Neutrophil (primary cell): ENCODE results near the gene HHAT.

ENCODE experiments used
- H3K27ac ChIP-seq: fragments of 200-600 bp; sonication (generic); 2 replicates; pipeline ENCODE4 v1.5.1; 2016; ENCODE audit warnings: mild to moderate bottlenecking, moderate library complexity
- H3K27me3 ChIP-seq: fragments of 200-600 bp; sonication (generic); 2 replicates; pipeline ENCODE4 v1.6.0; 2016; ENCODE audit warnings: mild to moderate bottlenecking
- H3K36me3 ChIP-seq: fragments of 200-600 bp; sonication (generic); 2 replicates; pipeline ENCODE4 v1.5.1; 2017
- H3K4me1 ChIP-seq, 2 experiments: fragments of 200-600 bp in 1 of 2; sonication (generic) in 1 of 2; 1 replicate in 1 of 2; 2 replicates in 1 of 2; pipeline versions ENCODE4 v1.5.1 to v1.6.1; 2013 to 2016; ENCODE audit warnings: low read depth in 1 of 2, low read length in 1 of 2, mild to moderate bottlenecking in 1 of 2, moderate library complexity in 1 of 2; ENCODE audit not compliant: control insufficient read depth in 1 of 2, insufficient read depth in 1 of 2
- H3K4me3 ChIP-seq, 2 experiments: fragments of 200-600 bp in 1 of 2; sonication (generic) in 1 of 2; 1 replicate in 1 of 2; 2 replicates in 1 of 2; pipeline ENCODE4 v1.5.1; 2013 to 2016; ENCODE audit warnings: low read depth in 1 of 2, low read length in 1 of 2, mild to moderate bottlenecking in 1 of 2, moderate library complexity in 1 of 2
- H3K9me3 ChIP-seq: fragments of 200-600 bp; sonication (generic); 2 replicates; pipeline ENCODE4 v1.5.1; 2016
- CTCF ChIP-seq: fragments of 200-600 bp; sonication (generic); IDR thresholded peaks from 2 replicates; pipeline ENCODE4 v1.5.1; 2016; ENCODE audit warnings: antibody characterized with exemption

The HHAT gene

GRCh38 chr1:210596641-210597040 is 267.9 kb downstream of the HHAT start:
- Histone ChIP-seq H3K9me3 (no peaks in the 10 kb centered on the region), H3K4me3 (no peak overlapping the region), H3K4me1 (no peaks in the 10 kb centered on the region), H3K27me3 (no peaks in the 10 kb centered on the region), H3K36me3 (no peaks in the 10 kb centered on the region), H3K27ac (no peak overlapping the region)
- no peak for TF ChIP-seq CTCF

- TF ChIP-seq CTCF, result no peak
- no peaks in the 10 kb centered on the region for H3K4me1 ChIP-seq
- no peaks in the 10 kb centered on the region for H3K27me3 ChIP-seq
- H3K36me3 ChIP-seq, result no peaks in the 10 kb centered on the region
- no peak overlapping the region for H3K27ac ChIP-seq
- H3K9me3 ChIP-seq, result no peaks in the 10 kb centered on the region
- H3K4me3 ChIP-seq, result no peak overlapping the region
Observed at GRCh38 chr1:210597555-210598134, 268.9 kb downstream of the HHAT start.

- no peak overlapping the region for H3K27ac ChIP-seq
- TF ChIP-seq CTCF, result no peak
- H3K4me3 ChIP-seq, result no peak overlapping the region
- H3K9me3 ChIP-seq, result no peaks in the 10 kb centered on the region
- H3K4me1 ChIP-seq, result no peaks in the 10 kb centered on the region
- no peaks in the 10 kb centered on the region for H3K27me3 ChIP-seq
- no peaks in the 10 kb centered on the region for H3K36me3 ChIP-seq
Observed at GRCh38 chr1:210598135-210598652, 269.5 kb downstream of the HHAT start.

GRCh38 chr1:210600421-210601159 is 271.9 kb downstream of the HHAT start:
- H3K36me3 ChIP-seq, result no peaks in the 10 kb centered on the region
- H3K27ac ChIP-seq, result no peak overlapping the region
- H3K4me3 ChIP-seq, result no peak overlapping the region
- no peak for TF ChIP-seq CTCF
- no peaks in the 10 kb centered on the region for H3K4me1 ChIP-seq
- no peaks in the 10 kb centered on the region for H3K27me3 ChIP-seq
- H3K9me3 ChIP-seq, result no peaks in the 10 kb centered on the region

- Histone ChIP-seq H3K4me3 (no peak overlapping the region), H3K4me1 (no peaks in the 10 kb centered on the region), H3K27ac (no peak overlapping the region), H3K9me3 (no peaks in the 10 kb centered on the region), H3K36me3 (no peaks in the 10 kb centered on the region), H3K27me3 (no peaks in the 10 kb centered on the region)
- no peak for TF ChIP-seq CTCF
Observed at GRCh38 chr1:210603123-210603522, 274.4 kb downstream of the HHAT start.
